Measurements from ENCODE around the gene PTPRM. TPM values are rescaled to one million over a fixed set of nuclear protein-coding genes. Genes with fewer than 3 reads are reported as not detected.

The PTPRM gene
- total RNA-seq, result 28.5 and 63.2 TPM in 2 replicates

DNA sequence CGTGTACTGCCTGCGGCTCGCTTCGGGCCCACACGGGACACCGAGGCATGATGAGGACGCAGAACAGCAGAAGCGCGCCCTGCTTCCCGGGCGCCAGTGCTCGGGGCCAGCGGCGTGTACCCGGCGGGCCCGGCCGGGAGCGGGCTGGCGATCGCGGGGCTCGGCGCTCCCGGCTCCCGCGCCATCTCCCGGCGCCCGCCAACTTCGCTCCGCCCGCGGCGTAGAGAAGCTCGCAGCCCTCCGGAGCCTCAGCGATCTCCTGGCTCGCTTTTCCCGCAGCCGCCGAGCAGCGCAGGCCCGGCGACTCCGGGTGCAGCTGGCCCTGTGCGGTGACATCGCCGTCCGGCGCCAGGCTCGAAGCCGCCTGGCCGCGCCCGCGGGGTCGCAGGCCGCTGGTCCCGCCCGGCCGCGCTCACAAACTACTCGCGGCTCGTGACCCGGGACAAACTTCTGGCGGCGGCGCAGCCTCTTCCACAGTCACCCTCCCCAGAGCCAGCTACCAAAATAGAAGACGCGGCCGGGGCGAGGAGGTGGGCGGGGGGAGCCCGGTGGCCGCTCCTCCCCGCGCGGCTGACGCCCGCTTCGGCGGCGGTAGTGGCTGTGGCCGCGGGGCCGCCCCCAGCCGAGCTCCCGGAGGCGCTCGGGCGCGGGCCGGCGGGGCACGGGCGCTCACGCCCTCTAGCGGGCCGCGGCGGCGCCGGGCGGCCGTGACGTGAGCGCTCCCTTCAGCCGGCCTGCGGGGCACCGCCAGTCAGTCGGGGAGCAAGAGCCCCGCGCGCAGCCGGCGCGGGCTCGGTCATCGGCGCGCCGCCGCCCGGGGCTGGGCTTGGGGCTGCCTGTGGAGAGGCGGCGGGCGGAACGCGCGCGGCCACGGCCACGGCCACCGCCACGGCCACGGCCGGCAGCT, at the start of gene PTPRM:
Gene PTPRM (plus strand): TSS at position 750 of the 907 bp plus-strand sequence. CDS start 503 bp downstream, outside the sequence.
- H3K4me3 ChIP-seq (ENCODE audit: low read depth, low read length), result peak within 1 kb of the TSS; percentile 96
- TF ChIP-seq, protein P1, sequence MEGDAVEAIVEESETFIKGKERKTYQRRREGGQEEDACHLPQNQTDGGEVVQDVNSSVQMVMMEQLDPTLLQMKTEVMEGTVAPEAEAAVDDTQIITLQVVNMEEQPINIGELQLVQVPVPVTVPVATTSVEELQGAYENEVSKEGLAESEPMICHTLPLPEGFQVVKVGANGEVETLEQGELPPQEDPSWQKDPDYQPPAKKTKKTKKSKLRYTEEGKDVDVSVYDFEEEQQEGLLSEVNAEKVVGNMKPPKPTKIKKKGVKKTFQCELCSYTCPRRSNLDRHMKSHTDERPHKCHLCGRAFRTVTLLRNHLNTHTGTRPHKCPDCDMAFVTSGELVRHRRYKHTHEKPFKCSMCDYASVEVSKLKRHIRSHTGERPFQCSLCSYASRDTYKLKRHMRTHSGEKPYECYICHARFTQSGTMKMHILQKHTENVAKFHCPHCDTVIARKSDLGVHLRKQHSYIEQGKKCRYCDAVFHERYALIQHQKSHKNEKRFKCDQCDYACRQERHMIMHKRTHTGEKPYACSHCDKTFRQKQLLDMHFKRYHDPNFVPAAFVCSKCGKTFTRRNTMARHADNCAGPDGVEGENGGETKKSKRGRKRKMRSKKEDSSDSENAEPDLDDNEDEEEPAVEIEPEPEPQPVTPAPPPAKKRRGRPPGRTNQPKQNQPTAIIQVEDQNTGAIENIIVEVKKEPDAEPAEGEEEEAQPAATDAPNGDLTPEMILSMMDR (conservative IDR thresholded peaks at IDR 0.05; ENCODE audit: low read depth, low read length), result peak; percentile 11
- no peak for DNase-seq (ENCODE audit: low read depth)

DNA sequence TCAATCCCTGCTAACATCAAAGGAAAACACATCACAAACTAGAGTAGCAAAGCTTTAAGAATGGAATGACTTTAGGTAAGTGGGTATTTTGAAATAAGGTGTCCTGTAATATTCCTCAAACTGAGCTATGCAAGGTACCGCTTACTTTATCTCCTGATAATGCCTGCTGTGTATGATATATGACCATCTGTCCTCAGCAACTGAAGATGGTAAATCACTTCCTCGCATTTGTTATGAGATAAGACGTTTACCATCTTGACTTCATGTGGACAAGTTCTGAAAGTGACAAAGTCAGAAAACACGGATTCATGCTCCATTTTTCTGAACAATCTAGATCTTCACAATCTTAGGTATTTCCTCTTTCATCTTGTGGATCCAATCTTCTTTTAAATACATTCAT, 49.3 kb upstream of the PTPRM start:
- H3K4me3 ChIP-seq (ENCODE audit: low read depth, low read length), result no peak overlapping the region
- DNase-seq (ENCODE audit: low read depth), result no peak
- TF ChIP-seq, protein P1 (conservative IDR thresholded peaks at IDR 0.05; ENCODE audit: low read depth, low read length), result no peak

DNA sequence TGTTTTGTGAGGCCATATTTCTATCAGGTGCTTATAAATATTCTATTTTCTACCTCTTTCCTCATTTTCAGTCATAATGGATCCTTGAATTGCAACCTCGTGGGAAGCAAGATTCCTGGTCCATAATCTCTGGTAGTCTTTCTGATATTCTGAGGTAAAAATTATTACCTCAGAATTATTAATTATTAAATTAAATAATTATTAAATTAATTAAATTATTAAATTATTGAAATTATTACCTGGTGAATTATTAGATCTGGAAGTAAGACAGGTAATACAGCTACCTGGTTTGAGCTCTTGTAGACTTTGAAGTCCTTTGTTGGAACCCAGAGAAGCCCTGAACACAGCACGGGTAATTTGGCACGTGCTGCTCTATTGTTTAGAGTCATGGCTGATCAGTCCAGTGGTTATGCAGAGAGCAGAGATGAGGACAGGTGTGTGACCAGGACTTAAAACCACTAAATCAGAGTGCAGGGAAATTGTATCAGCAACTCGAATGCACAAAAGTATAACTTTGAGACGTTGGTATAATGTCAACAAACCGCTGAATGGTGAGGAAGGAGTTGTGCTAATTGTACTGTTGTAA, 46.8 kb upstream of the PTPRM start:
- H3K4me3 ChIP-seq (ENCODE audit: low read depth, low read length), result no peak overlapping the region
- TF ChIP-seq, protein P1 (conservative IDR thresholded peaks at IDR 0.05; ENCODE audit: low read depth, low read length), result no peak
- DNase-seq (ENCODE audit: low read depth), result no peak

DNA sequence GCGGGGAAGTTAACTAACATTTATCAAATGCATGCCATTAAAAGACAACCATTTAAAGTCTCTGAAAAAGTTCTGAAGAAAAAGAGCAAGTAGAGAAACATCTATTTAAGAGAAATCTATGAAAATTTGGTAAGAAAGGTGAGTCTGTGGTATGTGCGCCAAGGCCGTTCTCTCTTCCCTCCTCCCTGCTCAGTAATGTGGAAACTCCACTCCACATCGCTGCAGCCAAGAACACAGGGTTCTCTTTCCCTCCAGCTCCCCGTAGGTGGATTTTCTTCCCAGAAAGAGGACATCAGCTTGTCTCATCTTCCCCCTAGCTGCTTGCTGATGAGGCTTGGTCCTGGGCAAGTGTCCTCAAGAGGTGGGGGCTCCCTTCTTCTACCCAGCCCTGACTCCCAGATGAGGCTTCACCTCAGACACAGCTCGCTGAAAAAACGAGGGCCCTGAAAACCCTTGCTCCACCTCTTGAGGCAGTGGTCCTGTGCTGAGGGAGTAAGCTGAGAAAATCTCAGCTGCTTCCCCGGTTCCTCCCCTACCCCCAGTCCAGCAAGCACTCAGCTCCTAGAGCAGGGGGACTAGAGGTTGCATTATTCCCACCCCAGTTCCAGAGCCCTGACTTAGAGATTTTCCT, 45.8 kb upstream of the PTPRM start:
- no peak overlapping the region for H3K4me3 ChIP-seq (ENCODE audit: low read depth, low read length)
- TF ChIP-seq, protein P1 (conservative IDR thresholded peaks at IDR 0.05; ENCODE audit: low read depth, low read length), result no peak
- DNase-seq (ENCODE audit: low read depth), result no peak

DNA sequence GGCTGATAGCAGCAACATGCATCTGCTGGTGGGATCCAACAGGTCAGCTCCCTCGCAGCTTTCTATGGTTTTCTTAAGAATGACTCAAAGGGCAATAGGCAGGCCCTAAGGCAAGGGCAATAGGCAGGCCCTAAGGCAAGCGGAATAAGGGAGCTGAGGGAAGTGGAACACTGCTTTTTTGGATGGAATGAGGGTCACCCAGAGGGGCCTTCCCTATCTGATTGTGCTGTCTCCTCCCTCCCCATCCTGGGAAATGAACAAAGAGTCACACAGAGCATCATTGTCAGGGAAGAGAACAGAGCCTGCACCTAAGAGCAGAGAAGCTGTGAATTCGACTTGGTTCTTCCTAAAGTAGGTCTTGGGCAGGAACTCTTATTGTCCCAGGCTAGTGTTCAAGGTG, 43.3 kb upstream of the PTPRM start:
- no peak overlapping the region for H3K4me3 ChIP-seq (ENCODE audit: low read depth, low read length)
- TF ChIP-seq, protein P1 (conservative IDR thresholded peaks at IDR 0.05; ENCODE audit: low read depth, low read length), result no peak
- no peak for DNase-seq (ENCODE audit: low read depth)

DNA sequence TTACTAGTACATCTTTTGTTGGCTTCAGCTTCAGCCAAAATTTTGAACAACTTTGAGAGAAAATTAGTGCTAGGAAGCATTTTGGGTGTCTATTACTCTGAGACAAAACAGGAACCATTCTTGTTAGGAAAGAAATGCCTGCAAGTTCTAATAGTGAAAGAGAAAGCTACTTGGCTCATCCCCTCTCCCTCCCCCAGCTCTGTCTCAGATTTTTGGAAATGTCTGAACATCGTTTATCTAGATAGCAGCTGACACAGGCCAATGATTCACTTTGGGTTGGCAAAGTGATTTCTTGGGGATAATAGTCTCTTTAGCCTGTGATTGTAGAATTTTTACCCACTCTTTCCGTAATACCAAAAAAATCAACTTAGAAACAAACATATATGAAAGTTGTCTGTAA, 42.3 kb upstream of the PTPRM start:
- no peak overlapping the region for H3K4me3 ChIP-seq (ENCODE audit: low read depth, low read length)
- DNase-seq (ENCODE audit: low read depth), result no peak
- TF ChIP-seq, protein P1 (conservative IDR thresholded peaks at IDR 0.05; ENCODE audit: low read depth, low read length), result no peak
